ENCODE data around the gene SLC15A3.

SLC15A3 gene

GRCh38 chr11:60934124-60934789 lies 17.7 kb downstream of the SLC15A3 start:
- Histone ChIP-seq H3K9ac (ENCODE audit: low read length) (no peak overlapping the region), H4K8ac (ENCODE audit: low read length) (no peak overlapping the region), H3K4me2 (ENCODE audit: low read length, poor library complexity, severe bottlenecking) (no peak overlapping the region), H3K36me3 (ENCODE audit: control insufficient read depth in 1 of 2, insufficient read depth in 2 of 2, low read depth in 1 of 2, low read length in 2 of 2) (peaks cover 4 to 90% of the 10 kb centered on the region in 2 experiments), H2AK5ac (ENCODE audit: low read length, severe bottlenecking) (no peak overlapping the region), H3K27ac (ENCODE audit: low read length, poor library complexity, severe bottlenecking) (no peak overlapping the region), H4K91ac (ENCODE audit: low read length) (no peak overlapping the region), H2BK5ac (ENCODE audit: low read depth, low read length, poor library complexity, severe bottlenecking) (no peak overlapping the region), H2BK120ac (ENCODE audit: low read depth, low read length) (no peak overlapping the region), H3K14ac (ENCODE audit: low read length in 2 of 2) (no peak overlapping the region), H3K23ac (ENCODE audit: low read length in 2 of 2) (no peak overlapping the region), H2BK12ac (ENCODE audit: low read length in 2 of 2) (no peak overlapping the region), H3K4me1 (ENCODE audit: control insufficient read depth, insufficient read depth, low read depth, low read length) (peaks cover 8% of the 10 kb centered on the region), H3K79me1 (replicated peaks; ENCODE audit: low read length, poor library complexity, severe bottlenecking) (no peaks in the 10 kb centered on the region), H3K18ac (ENCODE audit: low read depth in 1 of 2, low read length in 2 of 2) (no peak overlapping the region), H3K9me3 (ENCODE audit: control insufficient read depth, low read length) (no peaks in the 10 kb centered on the region), H2AFZ (ENCODE audit: low read depth, low read length) (no peak overlapping the region), H3K4me3 (ENCODE audit: insufficient read depth in 1 of 2, low read depth in 1 of 2, low read length in 2 of 2) (no peak overlapping the region), H3K27me3 (ENCODE audit: control insufficient read depth in 1 of 2, insufficient read depth in 1 of 2, low read length in 2 of 2) (peaks cover 0 to 2% of the 10 kb centered on the region in 2 experiments), H2BK15ac (ENCODE audit: low read depth, poor library complexity, severe bottlenecking) (no peak overlapping the region), H3K4ac (ENCODE audit: low read depth in 1 of 2, low read length in 2 of 2) (no peak overlapping the region)
- WGBS = 95% methylated on average over 57 of the region's 57 CpGs
- DNase-seq = no peak

DNA sequence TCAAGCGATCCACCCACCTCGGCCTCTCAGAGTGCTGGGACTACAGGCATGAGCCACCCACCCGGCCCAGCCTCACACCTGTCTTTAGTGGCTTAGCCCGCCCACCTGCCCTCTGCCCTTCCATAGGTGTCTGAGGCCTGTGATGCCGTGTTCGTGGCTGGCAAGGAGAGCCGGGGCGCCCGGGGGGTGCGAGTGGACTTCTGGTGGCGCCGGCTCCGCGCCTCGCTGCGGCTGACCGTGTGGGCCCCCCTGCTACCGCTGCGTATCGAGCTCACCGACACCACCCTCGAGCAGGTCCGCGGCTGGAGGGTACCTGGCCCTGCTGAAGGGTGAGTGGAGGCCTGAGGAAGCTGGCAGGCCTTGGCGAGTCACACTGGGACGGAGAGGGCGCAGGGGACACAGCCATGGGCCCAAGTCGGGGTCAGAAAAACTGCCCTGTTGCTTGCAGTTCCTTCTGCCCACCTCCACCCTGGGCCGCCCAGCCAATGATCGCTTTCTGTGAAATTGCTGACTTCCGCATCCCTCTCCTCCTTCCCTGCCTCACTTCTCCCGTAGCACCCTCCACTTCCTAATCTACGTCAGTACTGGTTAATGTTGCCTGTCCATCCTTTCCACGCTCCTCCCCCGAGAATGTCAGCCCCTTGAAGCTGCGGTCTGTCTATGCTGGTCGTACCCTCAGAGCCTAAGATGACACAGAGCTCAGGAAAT lies 18.4 kb downstream of the SLC15A3 start:
- H3K36me3 ChIP-seq (ENCODE audit: control insufficient read depth in 1 of 2, insufficient read depth in 2 of 2, low read depth in 1 of 2, low read length in 2 of 2) = peaks cover 0 to 90% of the 10 kb centered on the region in 2 experiments
- H3K4ac ChIP-seq (ENCODE audit: low read depth in 1 of 2, low read length in 2 of 2) = no peak overlapping the region
- H2BK5ac ChIP-seq (ENCODE audit: low read depth, low read length, poor library complexity, severe bottlenecking) = no peak overlapping the region
- no peak overlapping the region for H3K27ac ChIP-seq (ENCODE audit: low read length, poor library complexity, severe bottlenecking)
- H2AFZ ChIP-seq (ENCODE audit: low read depth, low read length) = no peak overlapping the region
- no peaks in the 10 kb centered on the region for H3K9me3 ChIP-seq (ENCODE audit: control insufficient read depth, low read length)
- no peak overlapping the region for H2BK120ac ChIP-seq (ENCODE audit: low read depth, low read length)
- no peak overlapping the region for H3K18ac ChIP-seq (ENCODE audit: low read depth in 1 of 2, low read length in 2 of 2)
- H2BK15ac ChIP-seq (ENCODE audit: low read depth, poor library complexity, severe bottlenecking) = no peak overlapping the region
- H3K23ac ChIP-seq (ENCODE audit: low read length in 2 of 2) = no peak overlapping the region
- WGBS = 95% methylated on average over 37 of the region's 37 CpGs
- H3K14ac ChIP-seq (ENCODE audit: low read length in 2 of 2) = no peak overlapping the region
- H3K4me2 ChIP-seq (ENCODE audit: low read length, poor library complexity, severe bottlenecking) = no peak overlapping the region
- no peak overlapping the region for H2BK12ac ChIP-seq (ENCODE audit: low read length in 2 of 2)
- H4K91ac ChIP-seq (ENCODE audit: low read length) = no peak overlapping the region
- no peak overlapping the region for H3K4me3 ChIP-seq (ENCODE audit: insufficient read depth in 1 of 2, low read depth in 1 of 2, low read length in 2 of 2)
- H3K9ac ChIP-seq (ENCODE audit: low read length) = no peak overlapping the region
- H3K27me3 ChIP-seq (ENCODE audit: control insufficient read depth in 1 of 2, insufficient read depth in 1 of 2, low read length in 2 of 2) = peaks cover 0 to 2% of the 10 kb centered on the region in 2 experiments
- no peak for DNase-seq
- no peaks in the 10 kb centered on the region for H3K79me1 ChIP-seq (replicated peaks; ENCODE audit: low read length, poor library complexity, severe bottlenecking)
- peaks cover 9% of the 10 kb centered on the region for H3K4me1 ChIP-seq (ENCODE audit: control insufficient read depth, insufficient read depth, low read depth, low read length)
- no peak overlapping the region for H4K8ac ChIP-seq (ENCODE audit: low read length)
- H2AK5ac ChIP-seq (ENCODE audit: low read length, severe bottlenecking) = no peak overlapping the region

DNA sequence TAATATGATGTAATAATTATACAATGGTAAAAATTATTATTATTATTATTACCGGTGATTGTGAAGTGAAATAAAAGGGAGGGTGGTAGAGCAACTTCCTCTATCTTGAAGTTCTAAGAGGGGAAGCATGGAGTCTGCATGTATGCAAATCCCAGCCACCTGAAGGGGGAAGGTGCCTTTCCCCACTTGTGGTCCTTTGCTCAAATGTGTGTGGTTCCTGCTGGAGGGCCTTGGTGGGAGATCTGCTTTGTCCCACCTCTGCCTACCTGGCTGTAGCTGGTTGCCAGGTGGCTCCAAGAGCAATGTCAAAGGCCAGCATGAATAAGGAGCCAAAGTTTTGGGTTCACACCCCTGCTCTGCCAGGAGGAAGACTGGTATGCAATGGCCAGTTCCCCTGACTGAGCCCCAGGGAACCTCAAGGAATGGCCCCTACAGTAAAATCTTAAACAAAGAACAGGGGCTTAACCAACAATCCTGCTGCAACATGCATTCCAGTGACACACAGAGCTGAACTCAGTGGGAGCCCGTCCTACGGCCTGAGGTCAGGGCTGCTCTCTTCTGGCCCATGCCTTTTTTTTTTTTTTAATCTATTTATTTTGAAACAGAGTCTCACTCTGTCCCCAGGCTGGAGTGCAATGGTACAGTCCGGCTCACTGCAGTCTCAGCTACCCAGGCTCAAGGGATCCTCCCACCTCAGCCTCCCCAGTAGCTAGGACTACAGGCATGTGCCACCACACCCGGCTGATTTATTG lies 19.2 kb downstream of the SLC15A3 start:
- H3K18ac ChIP-seq (ENCODE audit: low read depth in 1 of 2, low read length in 2 of 2) = no peak overlapping the region
- no peak overlapping the region for H2BK120ac ChIP-seq (ENCODE audit: low read depth, low read length)
- no peak overlapping the region for H3K4me3 ChIP-seq (ENCODE audit: insufficient read depth in 1 of 2, low read depth in 1 of 2, low read length in 2 of 2)
- peaks cover 3% of the 10 kb centered on the region for H3K79me1 ChIP-seq (replicated peaks; ENCODE audit: low read length, poor library complexity, severe bottlenecking)
- peaks cover 9% of the 10 kb centered on the region for H3K4me1 ChIP-seq (ENCODE audit: control insufficient read depth, insufficient read depth, low read depth, low read length)
- H3K27me3 ChIP-seq (ENCODE audit: control insufficient read depth in 1 of 2, insufficient read depth in 1 of 2, low read length in 2 of 2) = peaks cover 0 to 2% of the 10 kb centered on the region in 2 experiments
- H4K8ac ChIP-seq (ENCODE audit: low read length) = no peak overlapping the region
- no peak overlapping the region for H3K23ac ChIP-seq (ENCODE audit: low read length in 2 of 2)
- H3K4me2 ChIP-seq (ENCODE audit: low read length, poor library complexity, severe bottlenecking) = no peak overlapping the region
- H2BK12ac ChIP-seq (ENCODE audit: low read length in 2 of 2) = no peak overlapping the region
- no peaks in the 10 kb centered on the region for H3K9me3 ChIP-seq (ENCODE audit: control insufficient read depth, low read length)
- 85% methylated on average over 3 of the region's 5 CpGs for WGBS
- no peak overlapping the region for H3K27ac ChIP-seq (ENCODE audit: low read length, poor library complexity, severe bottlenecking)
- peaks cover 0 to 89% of the 10 kb centered on the region in 2 experiments for H3K36me3 ChIP-seq (ENCODE audit: control insufficient read depth in 1 of 2, insufficient read depth in 2 of 2, low read depth in 1 of 2, low read length in 2 of 2)
- no peak overlapping the region for H2BK15ac ChIP-seq (ENCODE audit: low read depth, poor library complexity, severe bottlenecking)
- no peak overlapping the region for H3K4ac ChIP-seq (ENCODE audit: low read depth in 1 of 2, low read length in 2 of 2)
- no peak for DNase-seq
- no peak overlapping the region for H2AFZ ChIP-seq (ENCODE audit: low read depth, low read length)
- no peak overlapping the region for H2BK5ac ChIP-seq (ENCODE audit: low read depth, low read length, poor library complexity, severe bottlenecking)
- H4K91ac ChIP-seq (ENCODE audit: low read length) = no peak overlapping the region
- no peak overlapping the region for H2AK5ac ChIP-seq (ENCODE audit: low read length, severe bottlenecking)
- H3K14ac ChIP-seq (ENCODE audit: low read length in 2 of 2) = no peak overlapping the region
- H3K9ac ChIP-seq (ENCODE audit: low read length) = no peak overlapping the region

GRCh38 chr11:60931917-60932316 lies 20.1 kb downstream of the SLC15A3 start:
- 93% methylated on average over 9 of the region's 9 CpGs for WGBS
- Histone ChIP-seq H2BK5ac (ENCODE audit: low read depth, low read length, poor library complexity, severe bottlenecking) (no peak overlapping the region), H2AFZ (ENCODE audit: low read depth, low read length) (no peak overlapping the region)

More at GRCh38 chr11:60931917-60932316, 20.1 kb downstream of the SLC15A3 start:
- Histone ChIP-seq H3K18ac (ENCODE audit: low read depth in 1 of 2, low read length in 2 of 2) (no peak overlapping the region), H2BK15ac (ENCODE audit: low read depth, poor library complexity, severe bottlenecking) (no peak overlapping the region), H3K36me3 (ENCODE audit: control insufficient read depth in 1 of 2, insufficient read depth in 2 of 2, low read depth in 1 of 2, low read length in 2 of 2) (peaks cover 0 to 89% of the 10 kb centered on the region in 2 experiments), H4K91ac (ENCODE audit: low read length) (no peak overlapping the region), H3K4ac (ENCODE audit: low read depth in 1 of 2, low read length in 2 of 2) (no peak overlapping the region), H3K23ac (ENCODE audit: low read length in 2 of 2) (no peak overlapping the region), H3K14ac (ENCODE audit: low read length in 2 of 2) (no peak overlapping the region), H3K9me3 (ENCODE audit: control insufficient read depth, low read length) (no peaks in the 10 kb centered on the region), H2BK12ac (ENCODE audit: low read length in 2 of 2) (no peak overlapping the region), H3K79me1 (replicated peaks; ENCODE audit: low read length, poor library complexity, severe bottlenecking) (peaks cover 6% of the 10 kb centered on the region), H2BK120ac (ENCODE audit: low read depth, low read length) (no peak overlapping the region), H3K9ac (ENCODE audit: low read length) (no peak overlapping the region), H3K4me3 (ENCODE audit: insufficient read depth in 1 of 2, low read depth in 1 of 2, low read length in 2 of 2) (no peak overlapping the region), H3K27ac (ENCODE audit: low read length, poor library complexity, severe bottlenecking) (no peak overlapping the region), H2AK5ac (ENCODE audit: low read length, severe bottlenecking) (no peak overlapping the region), H3K4me1 (ENCODE audit: control insufficient read depth, insufficient read depth, low read depth, low read length) (peaks cover 9% of the 10 kb centered on the region), H4K8ac (ENCODE audit: low read length) (no peak overlapping the region), H3K4me2 (ENCODE audit: low read length, poor library complexity, severe bottlenecking) (no peak overlapping the region), H3K27me3 (ENCODE audit: control insufficient read depth in 1 of 2, insufficient read depth in 1 of 2, low read length in 2 of 2) (peaks cover 0 to 2% of the 10 kb centered on the region in 2 experiments)
- no peak for DNase-seq
